Mucosa of rectum (tissue), 2 donors: ENCODE data around the gene CEP57.

Experiments
- H3K27ac ChIP-seq, 2 donors: one replicate each; pipeline ENCODE4 v1.7.0; 2013; ENCODE audit warnings: inconsistent platforms in 2 of 2, low read depth in 2 of 2, low read length in 2 of 2
- H3K27me3 ChIP-seq, 2 donors: one replicate each; pipeline ENCODE4 v1.7.0; 2013; ENCODE audit warnings: low read length in 2 of 2; ENCODE audit not compliant: control insufficient read depth in 2 of 2, insufficient read depth in 2 of 2
- H3K36me3 ChIP-seq, 2 donors: one replicate each; pipeline ENCODE4 v1.7.0; 2013; ENCODE audit warnings: low read length in 2 of 2; ENCODE audit not compliant: control insufficient read depth in 2 of 2, insufficient read depth in 2 of 2
- H3K4me1 ChIP-seq, 2 donors: one replicate each; pipeline ENCODE4 v1.7.0; 2013; ENCODE audit warnings: low read length in 2 of 2, mild to moderate bottlenecking in 1 of 2; ENCODE audit not compliant: control insufficient read depth in 2 of 2, insufficient read depth in 2 of 2
- H3K4me3 ChIP-seq, 2 donors: one replicate each; pipeline ENCODE4 v1.7.0; 2013; ENCODE audit warnings: low read length in 2 of 2
- H3K9ac ChIP-seq, 2 donors: one replicate each; pipeline ENCODE4 v1.7.0; 2013; ENCODE audit warnings: low read length in 2 of 2, low read depth in 1 of 2, mild to moderate bottlenecking in 1 of 2
- H3K9me3 ChIP-seq, 2 donors: one replicate each; pipeline ENCODE4 v1.7.0; 2013; ENCODE audit warnings: low read length in 2 of 2; ENCODE audit not compliant: control insufficient read depth in 2 of 2
- donor health status: healthy.
- donor health status: Normal muscosa, but diverticular disease.

Gene CEP57

GRCh38 chr11:95790123-95790932 is at the start of gene CEP57:
Gene CEP57 (plus strand): TSS chr11:95790498. CDS start chr11:95790699, 201 bp downstream.
- Histone ChIP-seq H3K9me3 (no peaks in the 10 kb centered on the region), H3K27ac (peak within 1 kb of the TSS; percentile 99 to 100), H3K9ac (peak within 1 kb of the TSS; percentile 95 to 96), H3K27me3 (no peaks in the 10 kb centered on the region), H3K36me3 (peaks cover 14 to 16% of the 10 kb centered on the region in 2 donors), H3K4me1 (peaks cover 12 to 18% of the 10 kb centered on the region in 2 donors), H3K4me3 (peak within 1 kb of the TSS; percentile 96 to 98)

DNA sequence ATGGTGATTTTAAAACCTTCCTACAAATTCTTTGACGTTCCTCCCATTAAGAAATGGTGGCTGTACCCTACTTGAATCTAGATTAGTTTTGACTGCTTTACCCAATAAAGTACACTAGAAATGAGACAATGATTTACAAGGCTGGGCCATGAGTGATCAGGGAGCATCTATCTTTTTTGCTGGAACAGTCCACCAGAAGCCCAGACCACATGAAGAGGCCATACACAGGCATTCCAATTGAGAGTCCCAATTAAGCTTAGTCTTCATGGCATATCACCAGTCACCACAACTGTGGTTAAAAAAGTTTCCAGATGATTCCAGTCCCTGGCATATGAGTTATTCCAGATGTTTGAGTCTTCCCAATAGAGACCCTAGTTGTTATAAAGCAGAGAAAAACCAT is 40.2 kb upstream of the CEP57 start:
- Histone ChIP-seq H3K9me3 (no peaks in the 10 kb centered on the region), H3K36me3 (no peaks in the 10 kb centered on the region), H3K4me3 (no peak overlapping the region), H3K9ac (no peak overlapping the region), H3K27ac (no peak overlapping the region), H3K4me1 (no peaks in the 10 kb centered on the region), H3K27me3 (no peaks in the 10 kb centered on the region)

DNA sequence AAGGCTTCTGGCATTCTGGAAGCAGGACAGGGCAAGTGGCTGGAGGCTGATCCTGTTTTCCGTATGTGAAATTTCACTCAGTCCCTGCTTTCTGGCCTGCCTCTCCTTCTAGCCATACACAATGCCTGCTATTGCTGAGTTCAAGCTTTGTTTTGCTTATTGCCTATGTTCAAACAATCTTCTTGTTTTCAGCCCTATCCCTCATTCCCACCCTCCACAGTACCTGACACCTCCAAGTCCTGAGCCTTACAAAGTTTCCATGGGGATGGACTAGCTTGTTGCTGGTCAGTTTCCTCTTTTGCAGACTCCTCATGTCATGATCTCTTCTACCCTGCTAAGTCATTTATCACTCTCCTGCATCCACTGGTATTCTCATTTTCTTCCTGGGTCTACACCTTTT is 38.8 kb upstream of the CEP57 start:
- H3K9me3 ChIP-seq = no peaks in the 10 kb centered on the region
- no peak overlapping the region for H3K4me3 ChIP-seq
- no peaks in the 10 kb centered on the region for H3K36me3 ChIP-seq
- no peak overlapping the region for H3K9ac ChIP-seq
- H3K4me1 ChIP-seq = no peaks in the 10 kb centered on the region
- H3K27me3 ChIP-seq = no peaks in the 10 kb centered on the region
- no peak overlapping the region for H3K27ac ChIP-seq

DNA sequence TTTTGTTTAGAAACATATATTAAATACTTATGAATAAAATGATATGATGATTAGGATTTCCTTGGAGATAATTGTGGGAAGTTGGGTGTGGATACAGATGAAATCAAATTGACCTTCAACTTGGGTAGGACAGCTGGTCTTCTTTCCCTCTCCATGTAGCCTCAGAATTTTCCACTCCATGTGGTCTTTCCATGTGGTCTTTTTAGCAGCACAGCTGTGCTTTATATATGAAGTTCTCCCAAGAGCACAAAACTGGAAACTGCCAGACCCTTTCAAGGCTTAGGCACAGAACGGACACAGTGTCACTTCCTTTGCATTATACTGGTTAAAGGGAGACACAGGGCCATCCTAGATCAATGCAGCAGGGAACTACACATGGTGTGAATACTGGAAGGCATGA is 29.4 kb upstream of the CEP57 start:
- Histone ChIP-seq H3K36me3 (no peaks in the 10 kb centered on the region), H3K4me1 (no peaks in the 10 kb centered on the region), H3K9me3 (no peaks in the 10 kb centered on the region), H3K27me3 (no peaks in the 10 kb centered on the region), H3K9ac (no peak overlapping the region), H3K27ac (no peak overlapping the region), H3K4me3 (no peak overlapping the region)

DNA sequence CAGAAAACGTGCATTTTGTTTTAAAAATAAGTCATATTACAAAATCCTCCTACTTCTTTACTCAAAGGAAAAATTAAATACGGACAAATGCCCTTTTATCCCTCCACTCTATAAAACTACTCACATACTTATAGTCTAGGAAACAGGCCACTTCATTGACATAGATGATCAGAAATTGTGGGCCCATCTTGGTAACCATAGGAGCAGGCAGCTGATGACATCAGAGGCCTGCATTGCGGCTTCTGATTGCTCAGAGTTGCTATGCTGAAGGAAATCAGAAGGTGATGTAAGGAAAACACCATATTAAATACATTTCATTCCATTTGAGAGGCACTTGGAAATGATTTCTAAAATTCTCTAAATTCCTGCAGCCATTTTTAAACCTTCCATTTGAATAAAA is 27.8 kb upstream of the CEP57 start:
- Histone ChIP-seq H3K9me3 (no peaks in the 10 kb centered on the region), H3K27me3 (no peaks in the 10 kb centered on the region), H3K4me1 (no peaks in the 10 kb centered on the region), H3K27ac (no peak overlapping the region), H3K36me3 (no peaks in the 10 kb centered on the region), H3K4me3 (no peak overlapping the region), H3K9ac (no peak overlapping the region)

- Histone ChIP-seq H3K36me3 (peaks cover 2 to 3% of the 10 kb centered on the region in 2 donors), H3K27ac (no peak overlapping the region), H3K9me3 (no peaks in the 10 kb centered on the region), H3K4me3 (no peak overlapping the region), H3K27me3 (no peaks in the 10 kb centered on the region), H3K9ac (no peak overlapping the region), H3K4me1 (no peaks in the 10 kb centered on the region)
Measured at GRCh38 chr11:95764267-95764898, 25.9 kb upstream of the CEP57 start.

- Histone ChIP-seq H3K4me3 (no peak overlapping the region), H3K9me3 (no peaks in the 10 kb centered on the region), H3K9ac (no peak overlapping the region), H3K4me1 (no peaks in the 10 kb centered on the region), H3K36me3 (peaks cover 3 to 8% of the 10 kb centered on the region in 2 donors), H3K27ac (no peak overlapping the region), H3K27me3 (no peaks in the 10 kb centered on the region)
Measured at GRCh38 chr11:95766701-95767100, 23.6 kb upstream of the CEP57 start.

GRCh38 chr11:95767498-95767897 is 22.8 kb upstream of the CEP57 start:
- Histone ChIP-seq H3K9me3 (no peaks in the 10 kb centered on the region), H3K9ac (no peak overlapping the region), H3K4me3 (no peak overlapping the region), H3K27me3 (no peaks in the 10 kb centered on the region), H3K27ac (no peak overlapping the region), H3K36me3 (peaks cover 9% of the 10 kb centered on the region in 2 donors), H3K4me1 (no peaks in the 10 kb centered on the region)

GRCh38 chr11:95768521-95768920 is 21.8 kb upstream of the CEP57 start:
- Histone ChIP-seq H3K9ac (no peak overlapping the region), H3K36me3 (peaks cover 9 to 11% of the 10 kb centered on the region in 2 donors), H3K9me3 (no peaks in the 10 kb centered on the region), H3K27ac (no peak overlapping the region), H3K4me3 (no peak overlapping the region), H3K4me1 (no peaks in the 10 kb centered on the region), H3K27me3 (no peaks in the 10 kb centered on the region)

DNA sequence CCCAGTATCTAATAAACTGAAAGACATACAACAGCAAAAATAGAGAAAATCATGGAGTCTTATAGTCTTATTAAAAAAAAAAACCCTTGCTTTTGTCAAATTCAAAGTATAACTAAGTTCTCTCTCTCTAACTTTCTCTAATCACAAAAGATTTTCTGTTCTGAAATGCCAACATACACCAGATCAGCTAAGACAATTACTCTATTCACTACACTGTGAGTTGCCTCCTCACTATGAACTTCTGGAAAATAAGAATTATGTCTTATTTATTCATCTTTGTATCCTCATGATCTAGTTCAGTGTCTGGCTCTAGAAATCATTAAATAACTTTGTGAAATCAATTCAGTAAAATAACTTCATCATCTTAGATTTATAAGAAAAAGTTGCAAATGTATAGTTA is 13.4 kb upstream of the CEP57 start:
- Histone ChIP-seq H3K36me3 (peaks cover 41 to 57% of the 10 kb centered on the region in 2 donors), H3K4me3 (no peak overlapping the region), H3K9ac (no peak overlapping the region), H3K27me3 (no peaks in the 10 kb centered on the region), H3K4me1 (no peaks in the 10 kb centered on the region), H3K9me3 (no peaks in the 10 kb centered on the region), H3K27ac (no peak overlapping the region)
